ENCODE data around the gene KDM4C. TPM values are rescaled to one million over a fixed set of nuclear protein-coding genes. Genes with fewer than 3 reads are reported as not detected.

KDM4C gene
- total and polyA plus RNA-seq, 2 of the 8 experiments (the other 6 are each of a cell fraction or from before 2014, with no cell fraction given): 13.0 to 26.1 TPM

- TF ChIP-seq EGR1 (IDR thresholded peaks at IDR 0.05; ENCODE audit: borderline replicate concordance, low read depth, low read length) (no peak), KDM1A (IDR thresholded peaks at IDR 0.05; ENCODE audit: borderline replicate concordance, low read length) (no peak), ATF3 (IDR thresholded peaks at IDR 0.05; ENCODE audit: insufficient read depth, low read depth, low read length) (no peak), RNF2 (IDR thresholded peaks at IDR 0.05; ENCODE audit: borderline replicate concordance, low read depth, low read length, missing control alignments, poor library complexity, severe bottlenecking) (no peak), EZH2 (IDR thresholded peaks at IDR 0.05; ENCODE audit: low read depth, low read length, severe bottlenecking) (no peak)
Observed at GRCh38 chr9:7073706-7074105, 315.9 kb downstream of the KDM4C start (continued).

Data from H1 (cell line).